Measurements from ENCODE around the gene MARK3. TPM values are rescaled to one million over a fixed set of nuclear protein-coding genes. Genes with fewer than 3 reads are reported as not detected.

MARK3 gene
- total RNA-seq, 1 experiment from 2014 or later, result 72.5 TPM

DNA sequence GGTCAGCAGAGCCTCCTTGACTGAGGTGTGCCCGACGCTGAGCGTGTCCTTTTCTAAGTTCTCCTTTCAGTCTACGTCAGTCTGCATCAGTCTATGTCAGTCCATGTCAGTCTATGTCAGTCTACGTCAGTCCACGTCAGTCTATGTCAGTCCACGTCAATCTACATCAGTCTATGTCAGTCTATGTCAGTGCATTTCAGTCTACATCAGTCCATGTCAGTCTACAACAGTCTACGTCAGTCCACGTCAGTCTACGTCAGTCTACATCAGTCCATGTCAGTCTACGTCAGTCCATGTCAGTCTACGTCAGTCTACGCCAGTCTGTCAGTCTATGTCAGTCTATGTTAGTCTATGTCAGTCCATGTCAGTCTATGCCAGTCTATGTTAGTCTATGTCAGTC is 35.2 kb upstream of the MARK3 start:
- TF ChIP-seq CBX3 (IDR thresholded peaks at IDR 0.05; ENCODE audit: low read depth) (no peak), EGR1 (IDR thresholded peaks at IDR 0.05; ENCODE audit: low read depth) (no peak), EZH2phosphoT487 (IDR thresholded peaks at IDR 0.05; ENCODE audit: borderline replicate concordance) (no peak), TCF7L2 (IDR thresholded peaks at IDR 0.05; ENCODE audit: borderline replicate concordance, extremely low read depth, insufficient read depth, insufficient read length) (no peak), ELF1 (IDR thresholded peaks at IDR 0.05; ENCODE audit: borderline replicate concordance, low read depth) (no peak), SIN3A (IDR thresholded peaks at IDR 0.05; ENCODE audit: low read depth) (no peak), CEBPB (IDR thresholded peaks at IDR 0.05; ENCODE audit: low read depth) (no peak), ZNF274 (IDR thresholded peaks at IDR 0.05; ENCODE audit: low read depth, low read length) (no peak), POLR2A (IDR thresholded peaks at IDR 0.05; ENCODE audit: borderline replicate concordance, extremely low read depth, insufficient read depth, insufficient read length) (no peak), RAD21 (IDR thresholded peaks at IDR 0.05; ENCODE audit: low read depth) (no peak), JUND (IDR thresholded peaks at IDR 0.05) (no peak), YY1 (IDR thresholded peaks at IDR 0.05; ENCODE audit: extremely low read depth, insufficient replicate concordance, low read depth, low read length) (no peak), SP1 (IDR thresholded peaks at IDR 0.05; ENCODE audit: low read depth) (no peak), ZFX (IDR thresholded peaks at IDR 0.05) (no peak)
- TF ChIP-seq, protein P1, sequence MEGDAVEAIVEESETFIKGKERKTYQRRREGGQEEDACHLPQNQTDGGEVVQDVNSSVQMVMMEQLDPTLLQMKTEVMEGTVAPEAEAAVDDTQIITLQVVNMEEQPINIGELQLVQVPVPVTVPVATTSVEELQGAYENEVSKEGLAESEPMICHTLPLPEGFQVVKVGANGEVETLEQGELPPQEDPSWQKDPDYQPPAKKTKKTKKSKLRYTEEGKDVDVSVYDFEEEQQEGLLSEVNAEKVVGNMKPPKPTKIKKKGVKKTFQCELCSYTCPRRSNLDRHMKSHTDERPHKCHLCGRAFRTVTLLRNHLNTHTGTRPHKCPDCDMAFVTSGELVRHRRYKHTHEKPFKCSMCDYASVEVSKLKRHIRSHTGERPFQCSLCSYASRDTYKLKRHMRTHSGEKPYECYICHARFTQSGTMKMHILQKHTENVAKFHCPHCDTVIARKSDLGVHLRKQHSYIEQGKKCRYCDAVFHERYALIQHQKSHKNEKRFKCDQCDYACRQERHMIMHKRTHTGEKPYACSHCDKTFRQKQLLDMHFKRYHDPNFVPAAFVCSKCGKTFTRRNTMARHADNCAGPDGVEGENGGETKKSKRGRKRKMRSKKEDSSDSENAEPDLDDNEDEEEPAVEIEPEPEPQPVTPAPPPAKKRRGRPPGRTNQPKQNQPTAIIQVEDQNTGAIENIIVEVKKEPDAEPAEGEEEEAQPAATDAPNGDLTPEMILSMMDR (IDR thresholded peaks at IDR 0.05 in 2 of 3, conservative IDR thresholded peaks at IDR 0.05 in 1 of 3; ENCODE audit: borderline replicate concordance in 1 of 3, insufficient read depth in 1 of 3, low read depth in 2 of 3, low read length in 2 of 3), result no peak
- TF ChIP-seq, protein P2, sequence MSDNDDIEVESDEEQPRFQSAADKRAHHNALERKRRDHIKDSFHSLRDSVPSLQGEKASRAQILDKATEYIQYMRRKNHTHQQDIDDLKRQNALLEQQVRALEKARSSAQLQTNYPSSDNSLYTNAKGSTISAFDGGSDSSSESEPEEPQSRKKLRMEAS (IDR thresholded peaks at IDR 0.05), result no peak
- TF ChIP-seq, protein P3, sequence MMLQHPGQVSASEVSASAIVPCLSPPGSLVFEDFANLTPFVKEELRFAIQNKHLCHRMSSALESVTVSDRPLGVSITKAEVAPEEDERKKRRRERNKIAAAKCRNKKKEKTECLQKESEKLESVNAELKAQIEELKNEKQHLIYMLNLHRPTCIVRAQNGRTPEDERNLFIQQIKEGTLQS (IDR thresholded peaks at IDR 0.05), result no peak
- TF ChIP-seq, protein P4, sequence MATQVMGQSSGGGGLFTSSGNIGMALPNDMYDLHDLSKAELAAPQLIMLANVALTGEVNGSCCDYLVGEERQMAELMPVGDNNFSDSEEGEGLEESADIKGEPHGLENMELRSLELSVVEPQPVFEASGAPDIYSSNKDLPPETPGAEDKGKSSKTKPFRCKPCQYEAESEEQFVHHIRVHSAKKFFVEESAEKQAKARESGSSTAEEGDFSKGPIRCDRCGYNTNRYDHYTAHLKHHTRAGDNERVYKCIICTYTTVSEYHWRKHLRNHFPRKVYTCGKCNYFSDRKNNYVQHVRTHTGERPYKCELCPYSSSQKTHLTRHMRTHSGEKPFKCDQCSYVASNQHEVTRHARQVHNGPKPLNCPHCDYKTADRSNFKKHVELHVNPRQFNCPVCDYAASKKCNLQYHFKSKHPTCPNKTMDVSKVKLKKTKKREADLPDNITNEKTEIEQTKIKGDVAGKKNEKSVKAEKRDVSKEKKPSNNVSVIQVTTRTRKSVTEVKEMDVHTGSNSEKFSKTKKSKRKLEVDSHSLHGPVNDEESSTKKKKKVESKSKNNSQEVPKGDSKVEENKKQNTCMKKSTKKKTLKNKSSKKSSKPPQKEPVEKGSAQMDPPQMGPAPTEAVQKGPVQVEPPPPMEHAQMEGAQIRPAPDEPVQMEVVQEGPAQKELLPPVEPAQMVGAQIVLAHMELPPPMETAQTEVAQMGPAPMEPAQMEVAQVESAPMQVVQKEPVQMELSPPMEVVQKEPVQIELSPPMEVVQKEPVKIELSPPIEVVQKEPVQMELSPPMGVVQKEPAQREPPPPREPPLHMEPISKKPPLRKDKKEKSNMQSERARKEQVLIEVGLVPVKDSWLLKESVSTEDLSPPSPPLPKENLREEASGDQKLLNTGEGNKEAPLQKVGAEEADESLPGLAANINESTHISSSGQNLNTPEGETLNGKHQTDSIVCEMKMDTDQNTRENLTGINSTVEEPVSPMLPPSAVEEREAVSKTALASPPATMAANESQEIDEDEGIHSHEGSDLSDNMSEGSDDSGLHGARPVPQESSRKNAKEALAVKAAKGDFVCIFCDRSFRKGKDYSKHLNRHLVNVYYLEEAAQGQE (IDR thresholded peaks at IDR 0.05; ENCODE audit: low read depth), result no peak
- TF ChIP-seq, protein P5, sequence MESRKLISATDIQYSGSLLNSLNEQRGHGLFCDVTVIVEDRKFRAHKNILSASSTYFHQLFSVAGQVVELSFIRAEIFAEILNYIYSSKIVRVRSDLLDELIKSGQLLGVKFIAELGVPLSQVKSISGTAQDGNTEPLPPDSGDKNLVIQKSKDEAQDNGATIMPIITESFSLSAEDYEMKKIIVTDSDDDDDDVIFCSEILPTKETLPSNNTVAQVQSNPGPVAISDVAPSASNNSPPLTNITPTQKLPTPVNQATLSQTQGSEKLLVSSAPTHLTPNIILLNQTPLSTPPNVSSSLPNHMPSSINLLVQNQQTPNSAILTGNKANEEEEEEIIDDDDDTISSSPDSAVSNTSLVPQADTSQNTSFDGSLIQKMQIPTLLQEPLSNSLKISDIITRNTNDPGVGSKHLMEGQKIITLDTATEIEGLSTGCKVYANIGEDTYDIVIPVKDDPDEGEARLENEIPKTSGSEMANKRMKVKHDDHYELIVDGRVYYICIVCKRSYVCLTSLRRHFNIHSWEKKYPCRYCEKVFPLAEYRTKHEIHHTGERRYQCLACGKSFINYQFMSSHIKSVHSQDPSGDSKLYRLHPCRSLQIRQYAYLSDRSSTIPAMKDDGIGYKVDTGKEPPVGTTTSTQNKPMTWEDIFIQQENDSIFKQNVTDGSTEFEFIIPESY (IDR thresholded peaks at IDR 0.05; ENCODE audit: extremely low read depth, insufficient replicate concordance, low read length), result no peak

More for the DNA sequence above, 35.2 kb upstream of the MARK3 start:
- no peak overlapping the region for H3K4me3 ChIP-seq (replicated peaks in 1 of 2; ENCODE audit: low read depth in 1 of 2, low read length in 2 of 2)
- no peaks in the 10 kb centered on the region for H3K9me2 ChIP-seq (ENCODE audit: insufficient read depth)
- H2AFZ ChIP-seq (ENCODE audit: low read depth, low read length, poor library complexity, severe bottlenecking), result no peak overlapping the region
- intact Hi-C loops (cut with micrococcal nuclease), result no loop called here
- BruUV-seq (replicated peaks), result no TSS peak
- no peak for DNase-seq (ENCODE audit: low read depth, low spot score)
- no peaks in the 10 kb centered on the region for H4K20me1 ChIP-seq (ENCODE audit: insufficient read depth)
- no peak overlapping the region for H3K9ac ChIP-seq (ENCODE audit: low read length)
- H3K36me3 ChIP-seq (ENCODE audit: control insufficient read depth in 1 of 2, insufficient read depth in 2 of 2, low read length in 2 of 2), result no peaks in the 10 kb centered on the region
- RAD21 ChIA-PET (ENCODE audit: low non-redundant PET in 1 of 2, low total read pairs in 2 of 2, uncharacterized antibody in 2 of 2, unreplicated experiment in 2 of 2), result no interaction called here
- no peak overlapping the region for H3K4me2 ChIP-seq (ENCODE audit: low read length)
- no peaks in the 10 kb centered on the region for H3K27me3 ChIP-seq (ENCODE audit: insufficient read depth, low read length)
- H3K27ac ChIP-seq (ENCODE audit: low read depth, low read length), result no peak overlapping the region
- CTCF ChIA-PET, result no interaction called here
- no peaks in the 10 kb centered on the region for H3K9me3 ChIP-seq (ENCODE audit: control insufficient read depth in 1 of 2, insufficient read depth in 1 of 2, low read depth in 1 of 2, low read length in 2 of 2)
- ATAC-seq, result no peak
- POLR2A ChIA-PET, result interaction anchor here (0.7 kb wide), 1 partner anchor 16 kb away, joined by 3 read pairs; the partner anchor contains the start of gene EIF5
- H3K79me2 ChIP-seq (ENCODE audit: insufficient read depth, low read length), result no peaks in the 10 kb centered on the region
- peaks cover 7 to 9% of the 10 kb centered on the region in 2 experiments; a peak in 3 of 4 replicates for H3K4me1 ChIP-seq (ENCODE audit: control insufficient read depth in 1 of 2, insufficient read depth in 2 of 2, low read length in 2 of 2)
